ENCODE results near the gene RASA3.

RASA3 gene

GRCh38 chr13:113962386-113962785, 170.0 kb downstream of the RASA3 start:
- in situ Hi-C loops (cut with MboI; ENCODE audit: low sequenced_read_pairs), result no loop called here

GRCh38 chr13:113960276-113960948, 172.0 kb downstream of the RASA3 start:
- in situ Hi-C loops (cut with MboI; ENCODE audit: low sequenced_read_pairs), result no loop called here

GRCh38 chr13:113959198-113959597, 173.2 kb downstream of the RASA3 start:
- in situ Hi-C loops (cut with MboI; ENCODE audit: low sequenced_read_pairs), result no loop called here

DNA sequence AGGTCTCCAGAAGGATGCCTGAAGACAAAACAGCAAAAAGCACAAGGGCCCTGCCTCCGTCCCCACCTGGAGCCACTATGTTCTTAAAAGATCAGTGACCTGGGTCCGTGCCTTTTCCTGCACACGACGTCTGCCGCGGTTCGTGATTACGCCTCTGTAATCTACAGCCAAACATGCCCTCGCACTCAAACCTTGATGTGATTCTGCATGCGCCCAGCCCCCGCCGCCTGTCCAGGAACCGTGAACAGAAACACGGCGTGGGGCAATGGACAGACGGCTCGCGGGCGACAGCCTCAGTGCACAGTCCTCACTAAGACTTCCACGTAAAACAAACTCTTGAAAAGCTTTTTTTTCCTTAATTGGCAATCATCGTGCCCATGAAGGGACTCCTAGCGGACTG, 174.1 kb downstream of the RASA3 start:
- in situ Hi-C loops (cut with MboI; ENCODE audit: low sequenced_read_pairs), result no loop called here

DNA sequence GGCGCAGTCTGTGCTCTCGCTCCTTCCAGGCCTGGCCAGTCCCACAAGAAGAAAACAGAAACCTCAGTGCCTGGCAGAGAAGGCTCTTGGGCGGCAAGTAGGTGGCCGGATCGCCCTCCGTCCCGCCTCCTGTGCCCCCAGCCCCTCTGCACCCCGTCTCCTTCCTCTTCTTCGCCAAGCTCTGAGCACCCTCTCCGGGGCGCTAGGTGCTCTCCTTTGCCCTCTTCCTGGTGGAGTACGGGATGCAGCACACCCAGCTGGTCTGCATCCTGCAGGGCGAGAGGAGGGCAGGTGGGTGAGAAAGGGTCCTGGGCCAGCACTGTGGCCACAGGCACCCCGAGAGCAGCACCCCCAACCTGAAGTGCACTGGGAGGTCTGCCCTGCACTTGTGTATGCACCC, 175.9 kb downstream of the RASA3 start:
- in situ Hi-C loops (cut with MboI; ENCODE audit: low sequenced_read_pairs), result no loop called here

DNA sequence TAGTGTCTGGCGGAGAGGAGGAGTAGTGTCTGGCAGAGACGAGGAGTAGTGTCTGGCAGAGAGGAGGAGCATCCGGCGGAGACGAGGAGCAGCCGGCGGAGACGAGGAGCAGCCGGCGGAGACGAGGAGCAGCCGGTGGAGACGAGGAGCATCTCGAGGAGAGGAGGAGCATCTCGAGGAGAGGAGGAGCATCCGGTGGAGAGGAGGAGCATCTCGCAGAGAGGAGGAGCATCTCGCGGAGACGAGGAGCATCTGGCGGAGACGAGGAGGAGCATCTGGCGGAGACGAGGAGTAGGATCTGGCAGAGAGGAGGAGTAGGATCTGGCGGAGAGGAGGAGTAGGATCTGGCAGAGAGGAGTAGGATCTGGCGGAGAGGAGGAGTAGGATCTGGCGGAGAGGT, 176.7 kb downstream of the RASA3 start:
- in situ Hi-C loops (cut with MboI; ENCODE audit: low sequenced_read_pairs), result no loop called here

GRCh38 chr13:113955235-113955634, 177.2 kb downstream of the RASA3 start:
- in situ Hi-C loops (cut with MboI; ENCODE audit: low sequenced_read_pairs), result no loop called here

GRCh38 chr13:113954046-113954835, 178.2 kb downstream of the RASA3 start:
- in situ Hi-C loops (cut with MboI; ENCODE audit: low sequenced_read_pairs), result no loop called here

DNA sequence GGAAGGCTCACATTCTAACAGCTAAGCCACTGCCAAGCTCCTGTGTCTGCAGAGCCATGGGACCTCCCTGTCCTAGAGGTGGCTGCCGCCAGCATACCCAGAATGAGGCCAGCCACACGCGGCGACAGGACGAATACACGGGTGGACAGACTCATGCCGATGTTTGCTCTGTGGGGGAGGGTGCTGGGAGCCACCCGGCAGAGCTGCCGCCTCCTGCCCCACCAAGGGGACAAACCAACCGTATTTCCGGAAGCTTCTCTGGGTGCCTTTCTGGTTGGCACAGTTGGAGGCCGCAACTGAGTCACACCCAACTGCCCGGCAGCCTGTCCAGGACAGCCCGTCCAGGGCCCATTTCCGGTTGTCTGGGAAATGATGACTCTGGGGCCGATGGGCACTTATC, 178.9 kb downstream of the RASA3 start:
- in situ Hi-C loops (cut with MboI; ENCODE audit: low sequenced_read_pairs), result no loop called here

GRCh38 chr13:113952983-113953520, 179.4 kb downstream of the RASA3 start:
- in situ Hi-C loops (cut with MboI; ENCODE audit: low sequenced_read_pairs), result no loop called here

GRCh38 chr13:113952151-113952982, 180.1 kb downstream of the RASA3 start:
- in situ Hi-C loops (cut with MboI; ENCODE audit: low sequenced_read_pairs), result no loop called here

DNA sequence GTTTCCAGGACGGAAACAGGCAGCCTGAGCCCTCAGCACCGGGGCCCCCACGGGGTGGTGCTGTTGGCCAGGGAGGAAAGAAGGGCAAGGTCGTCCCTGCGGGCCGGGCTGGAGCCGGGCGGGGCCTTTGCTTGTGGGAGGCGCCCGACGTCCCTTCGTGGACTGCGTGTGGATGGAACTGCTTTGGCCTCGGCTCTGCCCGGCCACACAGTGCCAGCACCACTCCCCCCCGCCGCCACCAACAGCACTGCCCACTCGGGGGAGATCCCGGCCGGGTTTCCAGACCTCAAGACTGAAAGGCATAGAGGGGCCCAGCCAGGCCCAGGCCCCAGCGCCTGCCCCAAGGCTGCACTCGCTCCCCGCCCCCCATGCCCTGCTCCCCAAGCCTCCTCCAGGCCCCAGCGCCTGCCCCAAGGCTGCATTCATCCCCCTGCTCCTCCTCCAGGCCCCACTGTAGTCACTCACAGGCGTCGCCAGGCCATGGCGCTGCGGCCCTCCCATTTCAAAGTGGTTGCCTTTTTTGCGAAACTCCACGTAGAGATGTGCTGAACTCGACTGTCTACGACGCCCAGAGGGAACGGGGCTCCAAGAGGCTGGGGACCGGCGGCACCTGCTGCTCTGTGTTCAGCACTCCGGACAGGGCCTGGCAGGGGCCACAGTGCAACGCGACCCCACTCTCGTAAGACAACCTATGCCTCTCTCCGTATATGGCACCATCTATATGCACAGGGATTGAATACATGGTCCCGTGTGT, 181.0 kb downstream of the RASA3 start:
- in situ Hi-C loops (cut with MboI; ENCODE audit: low sequenced_read_pairs), result no loop called here

- in situ Hi-C loops (cut with MboI; ENCODE audit: low sequenced_read_pairs), result no loop called here
Observed at GRCh38 chr13:113950451-113951245, 181.8 kb downstream of the RASA3 start.

DNA sequence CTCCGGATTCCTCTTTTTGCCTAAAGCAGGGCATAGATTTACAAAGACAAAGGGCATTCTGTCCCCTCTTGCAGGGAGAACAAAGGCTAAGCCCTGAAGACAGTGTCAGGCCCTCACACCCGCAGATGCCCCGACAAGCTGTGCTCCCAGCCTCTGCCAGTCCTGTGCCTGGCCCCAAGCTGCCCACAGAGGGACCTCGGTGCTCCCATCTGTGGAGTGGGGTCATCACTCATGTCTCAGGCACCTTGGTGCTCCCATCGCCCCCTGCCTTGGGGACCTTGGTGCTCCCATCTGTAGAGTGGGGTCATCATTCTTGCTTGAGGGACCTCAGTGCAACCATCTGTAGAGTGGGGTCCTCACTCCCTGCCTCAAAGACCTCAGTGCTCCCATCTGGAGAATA, 182.9 kb downstream of the RASA3 start:
- in situ Hi-C loops (cut with MboI; ENCODE audit: low sequenced_read_pairs), result no loop called here

GRCh38 chr13:113948034-113948742, 184.2 kb downstream of the RASA3 start:
- in situ Hi-C loops (cut with MboI; ENCODE audit: low sequenced_read_pairs), result no loop called here

GRCh38 chr13:113947311-113948033, 185.0 kb downstream of the RASA3 start:
- in situ Hi-C loops (cut with MboI; ENCODE audit: low sequenced_read_pairs), result no loop called here

DNA sequence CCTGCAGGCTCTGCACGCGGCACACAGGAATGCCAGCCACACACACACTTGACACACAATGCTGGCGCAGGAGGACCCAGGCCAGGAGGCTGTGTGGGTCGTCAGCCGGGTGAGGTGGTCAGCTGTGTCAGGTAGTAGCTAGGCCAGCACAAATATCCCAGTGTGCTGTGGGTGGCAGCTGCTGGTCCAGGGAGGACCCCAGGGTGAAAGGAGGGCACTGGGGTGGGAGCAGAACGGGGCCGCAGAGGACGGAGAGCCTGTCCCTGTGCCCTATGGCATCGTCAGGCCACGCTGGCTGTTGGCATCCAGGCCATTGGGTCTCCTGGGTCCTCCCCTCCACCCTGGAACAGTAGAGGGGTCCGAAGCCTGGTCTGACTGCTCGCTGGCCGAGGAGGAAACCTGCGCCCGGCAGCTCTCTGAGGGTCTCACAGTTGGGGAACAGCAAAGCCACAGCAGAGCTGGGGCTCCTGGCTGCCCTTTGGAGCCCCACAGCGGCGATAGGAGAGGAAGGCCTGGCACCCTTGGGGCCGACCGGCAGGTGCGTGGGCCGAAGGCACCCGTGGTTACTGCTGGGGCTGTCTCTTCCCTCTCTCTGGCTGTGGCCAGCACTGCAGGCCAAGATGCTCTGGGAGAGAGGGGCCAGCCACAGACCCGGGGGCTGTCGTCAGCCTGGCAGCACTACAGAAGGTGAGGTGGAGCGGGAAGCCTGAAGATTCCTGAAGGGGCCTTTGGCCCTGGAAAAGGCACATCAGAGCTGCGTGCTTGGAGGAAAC, 185.8 kb downstream of the RASA3 start:
- in situ Hi-C loops (cut with MboI; ENCODE audit: low sequenced_read_pairs), result no loop called here
